Right cardiac atrium (tissue), 5 donors: ENCODE results near the gene SDK1. TPM values are rescaled to one million over a fixed set of nuclear protein-coding genes. Genes with fewer than 3 reads are reported as not detected.

Experiments used
- ATAC-seq, 2 donors: fragments of 200-7000 bp; cut with Tn5 transposase; one replicate each; pipeline versions ENCODE4 v1.8.0 to v1.9.1; 2020; ENCODE audit warnings: moderate library complexity in 2 of 2, mild to moderate bottlenecking in 1 of 2
- DNase-seq, 3 donors: peaks; one replicate each; pipeline ENCODE4 v3.0.0-alpha.2; 2020
- H3K27ac ChIP-seq: one replicate; pipeline ENCODE4 v1.5.1; 2013; ENCODE audit warnings: mild to moderate bottlenecking, low read length, control low read depth, moderate library complexity
- H3K27me3 ChIP-seq: one replicate; pipeline ENCODE4 v1.6.1; 2013; ENCODE audit not compliant: control insufficient read depth, insufficient read depth
- H3K4me1 ChIP-seq: one replicate; pipeline ENCODE4 v1.6.1; 2013; ENCODE audit warnings: low read length; ENCODE audit not compliant: control insufficient read depth, insufficient read depth
- H3K4me3 ChIP-seq: one replicate; pipeline ENCODE4 v1.5.1; 2013; ENCODE audit warnings: low read length, control low read depth
- H3K9me3 ChIP-seq: one replicate; pipeline ENCODE4 v1.6.1; 2013; ENCODE audit warnings: low read length; ENCODE audit not compliant: control insufficient read depth
- WGBS: extraction: QIAGEN DNeasy Blood & Tissue Kit; methylation state at CpG from one replicate; pipeline ENCODE4 v1.1.7; 2013; 5-methylcytosine and 5-hydroxymethylcytosine counted together
- intact Hi-C, 4 donors: fragments of 100-400 bp; cut with DNase I; formaldehyde crosslinking; loops; one replicate each; pipeline versions ENCODE4 v1.11.0 to v1.14.0; 2022 to 2023
- polyA plus RNA-seq: library from polyadenylated mRNA; stranded (reverse); fragments of 200-250 nt; gene quantifications from one replicate; pipeline ENCODE4 v1.2.3, GENCODE V29; 2013
- total RNA-seq, 4 donors: library from RNA; stranded (reverse); fragmentation: NEBNext Ultra II Directional; extraction: Animal tissue kit (Norgen Biotek cat#: 25700); gene quantifications; one replicate each; pipeline ENCODE4 v1.2.1, GENCODE V29; 2021
- donor health status: healthy with polysubstance abuse.
- donor health status: DM: no; HTN: yes; CAD: no.
- donor health status: DM: no; HTN: no; CAD: no.
- donor health status: DM: no; HTN: yes; CAD: no; lungs with severe emphysema.
- donor health status: DM: yes; HTN: yes; CAD: no.

Gene SDK1
- total and polyA plus RNA-seq, 5 donors, result 0.97 to 3.2 (median 2.4) TPM

GRCh38 chr7:4074407-4074806, 773.4 kb downstream of the SDK1 start:
- no peak for ATAC-seq

GRCh38 chr7:4074994-4075393, 773.9 kb downstream of the SDK1 start:
- 88% methylated on average over 8 of the region's 8 CpGs for WGBS
- H3K27me3 ChIP-seq, result no peaks in the 10 kb centered on the region
- H3K9me3 ChIP-seq, result no peaks in the 10 kb centered on the region
- H3K4me3 ChIP-seq, result no peak overlapping the region
- H3K4me1 ChIP-seq, result no peaks in the 10 kb centered on the region
- intact Hi-C loops, result no loop called here
- ATAC-seq, result no peak
- H3K27ac ChIP-seq, result no peak overlapping the region
- no peak for DNase-seq

More at GRCh38 chr7:4074407-4074806, 773.4 kb downstream of the SDK1 start:
- Histone ChIP-seq H3K9me3 (no peaks in the 10 kb centered on the region), H3K27me3 (no peaks in the 10 kb centered on the region), H3K4me3 (no peak overlapping the region), H3K4me1 (no peaks in the 10 kb centered on the region), H3K27ac (no peak overlapping the region)
- intact Hi-C loops, result no loop called here
- DNase-seq, result no peak
- WGBS, result 87% methylated on average over 8 of the region's 8 CpGs

GRCh38 chr7:4076701-4077294, 775.7 kb downstream of the SDK1 start:
- ATAC-seq, result no peak

GRCh38 chr7:4077980-4078379, 776.9 kb downstream of the SDK1 start:
- WGBS, result 96% methylated on average over 8 of the region's 8 CpGs
- Histone ChIP-seq H3K9me3 (no peaks in the 10 kb centered on the region), H3K27me3 (no peaks in the 10 kb centered on the region), H3K27ac (no peak overlapping the region), H3K4me3 (no peak overlapping the region), H3K4me1 (no peaks in the 10 kb centered on the region)
- no peak for ATAC-seq
- intact Hi-C loops, result no loop called here
- no peak for DNase-seq

More at GRCh38 chr7:4076701-4077294, 775.7 kb downstream of the SDK1 start:
- 94% methylated on average over 19 of the region's 19 CpGs for WGBS
- H3K4me3 ChIP-seq, result no peak overlapping the region
- H3K4me1 ChIP-seq, result no peaks in the 10 kb centered on the region
- H3K9me3 ChIP-seq, result no peaks in the 10 kb centered on the region
- intact Hi-C loops, result no loop called here
- no peak for DNase-seq
- H3K27ac ChIP-seq, result no peak overlapping the region
- no peaks in the 10 kb centered on the region for H3K27me3 ChIP-seq

DNA sequence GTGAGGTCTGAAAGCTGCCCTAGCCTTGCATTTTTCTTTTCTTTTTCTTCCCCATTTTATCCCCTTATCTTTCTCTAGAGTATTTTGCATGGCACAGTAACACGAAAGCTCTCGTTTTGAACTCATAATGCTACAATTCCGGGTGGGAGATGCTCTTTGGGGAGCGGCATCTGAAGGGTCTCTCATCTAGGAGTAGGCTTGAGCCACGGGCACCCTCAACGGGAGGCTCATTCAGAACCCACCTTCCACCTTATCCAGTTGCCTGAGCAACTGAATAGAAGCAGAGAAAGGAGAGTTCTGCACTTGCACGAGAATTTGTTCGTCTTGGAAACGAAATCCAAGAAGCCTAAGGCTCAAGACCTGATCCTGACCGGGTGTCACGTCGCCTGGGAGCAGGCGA, 777.5 kb downstream of the SDK1 start:
- H3K4me1 ChIP-seq, result no peaks in the 10 kb centered on the region
- 90% methylated on average over 13 of the region's 13 CpGs for WGBS
- H3K4me3 ChIP-seq, result no peak overlapping the region
- H3K27me3 ChIP-seq, result no peaks in the 10 kb centered on the region
- DNase-seq (no peak), ATAC-seq (no peak)
- no peak overlapping the region for H3K27ac ChIP-seq
- intact Hi-C loops, result no loop called here
- no peaks in the 10 kb centered on the region for H3K9me3 ChIP-seq

- intact Hi-C loops, result no loop called here
- Histone ChIP-seq H3K9me3 (no peaks in the 10 kb centered on the region), H3K27me3 (no peaks in the 10 kb centered on the region), H3K4me1 (no peaks in the 10 kb centered on the region), H3K4me3 (no peak overlapping the region), H3K27ac (no peak overlapping the region)
- WGBS, result 94% methylated on average over 11 of the region's 11 CpGs
- DNase-seq (no peak), ATAC-seq (no peak)
Measured at GRCh38 chr7:4079366-4079765, 778.3 kb downstream of the SDK1 start.

DNA sequence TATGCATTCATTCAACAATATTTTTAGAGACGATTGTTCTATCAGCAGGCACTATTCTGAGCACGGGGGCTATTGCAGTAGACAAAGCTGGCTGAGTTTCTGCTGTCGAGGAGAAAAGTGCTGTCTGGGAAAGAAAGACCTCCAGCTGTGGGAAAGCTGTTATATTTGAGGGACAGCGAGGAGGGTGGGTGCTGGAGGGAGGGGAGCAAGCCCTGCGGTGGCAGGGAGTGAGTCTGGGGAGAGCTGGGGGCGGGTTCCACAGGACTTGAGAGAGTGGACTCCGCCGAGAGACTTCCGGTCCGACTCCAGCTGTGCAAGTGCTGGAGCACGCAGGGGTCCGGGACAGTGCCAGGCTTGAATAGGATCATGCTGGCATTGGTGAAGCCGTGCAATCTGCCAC, 778.9 kb downstream of the SDK1 start:
- WGBS, result 67% methylated on average over 13 of the region's 13 CpGs
- H3K4me1 ChIP-seq, result no peaks in the 10 kb centered on the region
- H3K9me3 ChIP-seq, result no peaks in the 10 kb centered on the region
- H3K27ac ChIP-seq, result no peak overlapping the region
- no peaks in the 10 kb centered on the region for H3K27me3 ChIP-seq
- DNase-seq (no peak), ATAC-seq (no peak)
- intact Hi-C loops, result no loop called here
- no peak overlapping the region for H3K4me3 ChIP-seq

- H3K4me3 ChIP-seq, result no peak overlapping the region
- no peaks in the 10 kb centered on the region for H3K4me1 ChIP-seq
- H3K27me3 ChIP-seq, result no peaks in the 10 kb centered on the region
- H3K27ac ChIP-seq, result no peak overlapping the region
- H3K9me3 ChIP-seq, result no peaks in the 10 kb centered on the region
- 95% methylated on average over 13 of the region's 13 CpGs for WGBS
- intact Hi-C loops, result no loop called here
- DNase-seq (no peak), ATAC-seq (no peak)
Measured at GRCh38 chr7:4080954-4081353, 779.9 kb downstream of the SDK1 start.

- 95% methylated on average over 1 of the region's 1 CpG for WGBS
- no peak overlapping the region for H3K27ac ChIP-seq
- no peaks in the 10 kb centered on the region for H3K27me3 ChIP-seq
- no peak for DNase-seq
- intact Hi-C loops, result no loop called here
- H3K9me3 ChIP-seq, result no peaks in the 10 kb centered on the region
- ATAC-seq, result no peak
- H3K4me3 ChIP-seq, result no peak overlapping the region
- no peaks in the 10 kb centered on the region for H3K4me1 ChIP-seq
Measured at GRCh38 chr7:4083513-4083912, 782.5 kb downstream of the SDK1 start.

GRCh38 chr7:4084271-4084670, 783.2 kb downstream of the SDK1 start:
- DNase-seq (no peak), ATAC-seq (no peak)
- no peak overlapping the region for H3K4me3 ChIP-seq
- intact Hi-C loops, result no loop called here
- H3K9me3 ChIP-seq, result no peaks in the 10 kb centered on the region
- H3K4me1 ChIP-seq, result no peaks in the 10 kb centered on the region
- no peak overlapping the region for H3K27ac ChIP-seq
- WGBS, result 89% methylated on average over 6 of the region's 6 CpGs
- H3K27me3 ChIP-seq, result no peaks in the 10 kb centered on the region

DNA sequence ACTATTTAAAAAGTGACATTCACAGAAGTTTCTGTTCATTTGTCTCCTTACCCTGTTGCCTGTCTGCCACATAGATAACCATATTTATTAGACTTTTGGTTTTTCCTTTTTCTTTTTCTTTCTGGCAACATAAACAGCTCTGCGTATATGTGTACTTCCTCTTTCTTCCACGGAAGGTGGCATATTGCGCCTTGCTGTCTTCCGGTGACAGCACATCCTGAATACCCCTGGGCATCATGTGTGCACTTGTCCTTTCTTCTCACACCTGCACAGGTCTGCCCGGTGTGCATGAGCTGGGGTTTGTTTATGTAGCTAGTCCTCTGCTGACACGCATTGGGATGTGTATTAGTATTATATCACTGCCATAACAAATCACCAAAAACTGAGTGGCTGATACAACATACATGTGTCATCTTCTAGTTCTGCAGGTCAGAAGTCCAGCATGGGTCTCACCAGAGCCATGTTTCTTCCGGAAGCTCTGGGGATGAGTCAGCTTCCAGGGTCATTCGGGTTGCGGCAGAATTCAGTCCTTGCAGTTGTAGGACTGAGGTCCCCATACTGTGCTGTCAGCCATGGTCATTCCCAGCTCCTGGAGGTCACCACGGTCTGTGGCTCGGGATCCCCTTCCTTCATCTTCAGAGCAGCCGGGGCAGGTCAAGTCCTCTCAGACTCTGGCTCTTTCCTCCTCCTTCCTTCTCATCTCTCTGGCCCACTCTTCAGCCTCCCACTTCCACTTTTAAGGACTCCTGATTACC, 785.1 kb downstream of the SDK1 start:
- no peaks in the 10 kb centered on the region for H3K4me1 ChIP-seq
- no peaks in the 10 kb centered on the region for H3K9me3 ChIP-seq
- WGBS, result 86% methylated on average over 12 of the region's 12 CpGs
- H3K4me3 ChIP-seq, result no peak overlapping the region
- DNase-seq (no peak), ATAC-seq (no peak)
- intact Hi-C loops, result no loop called here
- no peak overlapping the region for H3K27ac ChIP-seq
- H3K27me3 ChIP-seq, result no peaks in the 10 kb centered on the region
